Measurements from ENCODE around the gene RGS5.

RGS5 gene

GRCh38 chr1:163106364-163106987, 96.2 kb downstream of the RGS5 start:
- DNase-seq (ENCODE audit: low read depth), result peak; percentile 34
- TF ChIP-seq CTCF (conservative IDR thresholded peaks at IDR 0.05; ENCODE audit: low read length), result no peak
- H3K4me3 ChIP-seq (ENCODE audit: low read length), result no peak overlapping the region

- no peak for TF ChIP-seq CTCF (conservative IDR thresholded peaks at IDR 0.05; ENCODE audit: low read length)
- no peak overlapping the region for H3K4me3 ChIP-seq (ENCODE audit: low read length)
- DNase-seq (ENCODE audit: low read depth), result no peak
Observed at GRCh38 chr1:163104385-163105099, 98.2 kb downstream of the RGS5 start.

- TF ChIP-seq CTCF (conservative IDR thresholded peaks at IDR 0.05; ENCODE audit: low read length), result no peak
Observed at GRCh38 chr1:163102590-163102989, 100.1 kb downstream of the RGS5 start.

GRCh38 chr1:163095213-163095612, 107.5 kb downstream of the RGS5 start:
- no peak for DNase-seq (ENCODE audit: low read depth)
- H3K4me3 ChIP-seq (ENCODE audit: low read length), result no peak overlapping the region
- no peak for TF ChIP-seq CTCF (conservative IDR thresholded peaks at IDR 0.05; ENCODE audit: low read length)

More at GRCh38 chr1:163102590-163102989, 100.1 kb downstream of the RGS5 start:
- no peak for DNase-seq (ENCODE audit: low read depth)
- no peak overlapping the region for H3K4me3 ChIP-seq (ENCODE audit: low read length)

- no peak for TF ChIP-seq CTCF (conservative IDR thresholded peaks at IDR 0.05; ENCODE audit: low read length)
- no peak for DNase-seq (ENCODE audit: low read depth)
Observed at GRCh38 chr1:163094589-163094988, 108.1 kb downstream of the RGS5 start.

GRCh38 chr1:163094182-163094581, 108.5 kb downstream of the RGS5 start:
- no peak for DNase-seq (ENCODE audit: low read depth)
- no peak for TF ChIP-seq CTCF (conservative IDR thresholded peaks at IDR 0.05; ENCODE audit: low read length)
- H3K4me3 ChIP-seq (ENCODE audit: low read length), result no peak overlapping the region

More at GRCh38 chr1:163094589-163094988, 108.1 kb downstream of the RGS5 start:
- H3K4me3 ChIP-seq (ENCODE audit: low read length), result no peak overlapping the region

- no peak for DNase-seq (ENCODE audit: low read depth)
- no peak for TF ChIP-seq CTCF (conservative IDR thresholded peaks at IDR 0.05; ENCODE audit: low read length)
- H3K4me3 ChIP-seq (ENCODE audit: low read length), result no peak overlapping the region
Observed at GRCh38 chr1:163093579-163093978, 109.1 kb downstream of the RGS5 start.
